Fibroblast of the conjunctiva (primary cell): ENCODE results near the gene PABPC4L.
"Not testable (repeated sequence)": the region's sequence is repeated elsewhere in the genome, so short reads cannot be mapped to it uniquely, and the experiment has no call there.

Source experiments
- DNase-seq: peaks from one replicate; pipeline ENCODE4 v3.0.0-alpha.2; 2010; ENCODE audit warnings: low read depth

PABPC4L gene

DNA sequence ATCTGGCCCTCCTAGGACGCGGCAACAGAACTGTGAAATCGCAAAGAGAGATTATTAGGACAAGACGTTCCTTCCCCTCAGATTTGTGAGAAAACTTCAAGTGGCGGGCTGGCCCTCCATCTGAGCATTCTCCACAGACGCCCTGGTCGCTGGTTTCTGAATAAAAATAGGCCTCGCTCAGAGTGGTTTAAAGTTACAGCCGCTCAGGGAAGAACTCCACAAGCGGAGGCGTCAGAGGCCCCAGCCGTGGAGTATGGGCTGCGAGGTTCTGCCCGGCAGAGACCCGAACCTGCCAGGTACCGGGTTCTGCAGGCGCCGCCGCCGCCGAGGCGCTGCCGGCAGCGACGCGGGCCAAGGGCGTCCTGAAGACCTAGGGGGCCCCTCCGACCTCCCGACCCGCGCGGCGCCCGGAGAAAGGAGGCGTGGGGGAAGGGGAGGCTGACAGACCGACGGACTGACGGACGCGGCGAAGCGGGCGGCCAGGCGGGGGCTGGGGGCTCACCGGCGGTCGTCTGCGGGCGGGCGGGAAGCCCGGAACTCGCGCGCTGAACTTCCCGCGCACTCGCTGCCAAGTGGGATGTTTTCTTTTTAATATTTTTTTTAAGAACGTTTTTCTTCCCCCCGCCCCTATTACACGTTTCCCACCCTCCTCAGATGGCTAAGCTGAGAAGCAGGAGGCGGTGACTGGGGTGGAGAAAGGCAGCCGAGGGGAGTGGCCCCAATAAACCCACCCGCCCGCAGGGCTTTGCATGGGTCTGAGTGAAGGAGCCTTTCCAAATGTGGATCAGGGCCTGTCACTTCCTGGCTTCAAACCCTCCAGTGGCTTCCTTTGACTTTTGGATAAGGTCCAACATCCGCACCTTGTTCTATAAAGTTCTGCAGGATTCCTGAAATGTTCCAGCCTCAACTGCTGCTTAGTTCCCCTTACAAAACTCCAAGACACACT, at the start of gene PABPC4L:
Gene PABPC4L (minus strand): TSS at position 574 of the 946 bp plus-strand sequence. CDS start 770 bp downstream, outside the sequence.
- peak; percentile 34 for DNase-seq

- DNase-seq = no peak
Observed at GRCh38 chr4:134251322-134251721, 49.7 kb upstream of the PABPC4L start.

DNA sequence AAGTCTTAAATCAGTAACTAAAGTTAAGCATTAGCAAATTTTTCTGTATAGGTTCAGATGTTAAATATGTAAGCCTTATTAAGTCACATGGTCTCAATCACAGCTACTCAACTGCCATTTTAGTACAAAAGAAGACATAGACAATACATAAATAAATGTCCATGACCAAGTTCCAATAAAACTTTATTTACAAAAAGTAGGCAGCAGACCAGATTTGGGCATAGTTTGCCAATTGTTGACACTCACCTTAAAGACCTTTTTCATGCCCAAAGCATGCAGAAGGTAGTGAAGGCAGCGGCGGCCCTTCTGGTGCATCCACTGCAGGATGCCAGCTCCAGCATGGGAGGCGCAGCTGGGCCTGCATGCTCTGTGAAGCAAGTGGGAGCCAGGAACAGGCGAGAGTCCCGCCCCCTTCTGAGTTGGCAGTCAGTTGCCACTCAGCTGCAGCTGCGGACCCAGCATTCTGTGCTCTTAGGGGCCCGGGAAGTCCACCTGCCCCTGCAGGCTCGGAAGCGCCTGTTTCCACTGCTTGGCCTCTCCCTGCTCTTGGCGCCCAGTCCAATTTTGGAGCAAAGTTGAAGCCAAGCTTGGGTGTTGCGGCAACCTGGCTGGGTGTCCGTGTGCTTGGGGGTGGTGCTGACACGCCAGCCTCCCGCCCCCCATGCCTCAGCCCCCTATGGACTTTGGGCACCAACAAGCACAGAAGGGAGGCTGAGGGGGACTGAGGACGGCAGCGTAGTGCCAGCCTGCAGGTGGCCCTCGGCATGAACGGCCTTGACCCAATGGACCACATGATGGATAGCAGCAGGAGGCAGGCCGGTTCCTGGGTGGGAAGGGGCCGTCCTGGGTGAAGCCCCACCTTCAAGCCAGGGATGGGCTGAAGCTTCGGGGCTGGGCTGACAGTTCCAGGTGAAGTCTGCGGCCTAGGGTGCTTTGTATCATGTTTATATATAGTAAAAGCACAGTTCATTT, 42.4 kb upstream of the PABPC4L start:
- DNase-seq = no peak

GRCh38 chr4:134219043-134219442, 17.5 kb upstream of the PABPC4L start:
- DNase-seq = no peak

- no peak for DNase-seq
Observed at GRCh38 chr4:134216411-134216810, 14.8 kb upstream of the PABPC4L start.

DNA sequence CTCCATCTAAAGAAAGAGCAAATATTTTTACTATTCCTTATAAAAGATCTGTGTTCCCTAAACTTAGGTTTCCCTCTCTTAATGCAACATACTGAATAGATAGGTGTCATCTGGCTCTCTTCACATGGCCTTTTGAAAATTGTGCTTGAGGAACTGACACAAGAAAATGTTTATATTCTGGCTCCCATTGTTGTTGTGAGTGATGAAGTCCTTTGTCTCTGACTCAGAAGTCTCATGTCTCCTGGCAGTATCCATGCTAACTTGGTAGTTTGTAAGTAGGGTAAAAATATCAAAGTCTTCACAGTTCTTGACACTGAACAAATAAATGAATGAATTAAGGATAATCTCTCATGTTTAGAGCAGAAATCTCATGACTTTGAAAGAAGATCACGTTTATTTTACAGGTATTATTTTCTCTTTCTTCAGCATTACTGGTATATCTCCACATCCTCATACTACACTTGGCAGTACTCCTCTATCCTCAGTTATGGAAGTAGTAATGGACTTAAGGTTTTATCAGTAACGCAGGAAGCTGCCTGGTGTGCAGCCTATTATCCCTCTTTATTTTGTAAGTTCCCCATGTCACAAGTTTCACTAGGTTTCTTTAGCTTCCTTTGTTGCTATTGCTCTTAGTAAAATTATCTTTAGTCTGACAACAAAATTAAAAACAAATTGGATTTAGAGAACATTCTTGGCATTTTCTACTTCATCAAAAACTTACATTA, 14.2 kb upstream of the PABPC4L start:
- no peak for DNase-seq

GRCh38 chr4:134207955-134208354, 6.4 kb upstream of the PABPC4L start:
- not testable (repeated sequence) for DNase-seq

DNA sequence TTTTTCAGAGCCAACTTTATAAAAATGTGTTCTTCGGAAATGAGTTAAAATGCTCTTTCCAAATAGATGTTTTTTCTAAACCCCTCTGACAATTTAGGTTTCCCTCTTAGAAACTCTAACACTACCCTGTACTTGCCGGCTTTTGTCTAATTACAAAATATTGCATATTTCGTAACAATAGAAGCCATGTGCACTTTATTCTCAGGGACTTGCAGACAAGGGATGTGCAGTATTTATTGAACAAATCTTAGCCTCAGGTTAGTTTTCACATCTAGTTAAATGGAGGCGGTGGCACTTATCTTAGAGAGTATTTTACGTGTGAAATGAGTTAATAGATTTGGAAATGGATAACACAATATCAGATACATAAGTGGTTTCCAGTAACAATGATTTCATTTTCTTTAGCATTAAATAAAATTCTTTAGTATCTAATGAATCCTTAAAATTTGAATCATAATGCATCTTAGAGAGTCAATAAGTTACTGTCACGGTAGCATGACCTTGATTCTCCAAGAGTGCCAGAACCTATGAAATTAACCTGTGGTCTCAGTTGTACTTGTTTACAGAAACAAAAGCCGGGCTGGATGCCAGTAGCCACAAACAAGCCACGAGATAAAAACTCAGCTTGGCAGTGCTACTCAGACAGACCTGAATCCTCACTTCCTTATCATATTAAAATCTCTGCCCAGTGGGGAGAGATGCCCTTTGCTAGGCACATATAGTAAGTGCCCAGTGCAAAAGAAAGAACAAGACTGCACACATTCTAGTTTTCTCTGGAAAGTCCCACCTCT, 772 bp upstream of the PABPC4L start:
- DNase-seq = no peak

GRCh38 chr4:134200811-134201215, 776 bp downstream of the PABPC4L start:
- DNase-seq = no peak

GRCh38 chr4:134189949-134190348, 11.6 kb downstream of the PABPC4L start:
- DNase-seq = no peak

GRCh38 chr4:134189480-134189879, 12.1 kb downstream of the PABPC4L start:
- no peak for DNase-seq

DNA sequence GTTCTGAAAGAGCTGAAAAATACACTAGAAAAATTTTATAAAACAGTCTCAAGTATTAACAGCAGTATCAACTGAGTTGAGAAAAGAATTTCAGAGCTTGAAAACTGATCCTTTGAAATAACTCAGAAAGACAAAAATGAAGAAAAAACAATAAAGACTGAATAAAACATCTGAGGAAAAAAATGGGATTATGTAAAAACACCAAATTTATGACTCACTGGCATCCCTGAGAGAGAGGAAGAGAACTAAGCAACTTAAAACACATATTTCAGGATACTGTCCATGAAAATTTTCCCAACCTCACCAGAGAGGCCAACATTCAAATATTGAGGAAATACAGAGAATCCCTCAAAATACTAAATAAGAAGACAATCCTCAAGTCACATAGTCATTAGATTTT, 22.9 kb downstream of the PABPC4L start:
- no peak for DNase-seq

GRCh38 chr4:134174271-134174670, 27.3 kb downstream of the PABPC4L start:
- no peak for DNase-seq

DNA sequence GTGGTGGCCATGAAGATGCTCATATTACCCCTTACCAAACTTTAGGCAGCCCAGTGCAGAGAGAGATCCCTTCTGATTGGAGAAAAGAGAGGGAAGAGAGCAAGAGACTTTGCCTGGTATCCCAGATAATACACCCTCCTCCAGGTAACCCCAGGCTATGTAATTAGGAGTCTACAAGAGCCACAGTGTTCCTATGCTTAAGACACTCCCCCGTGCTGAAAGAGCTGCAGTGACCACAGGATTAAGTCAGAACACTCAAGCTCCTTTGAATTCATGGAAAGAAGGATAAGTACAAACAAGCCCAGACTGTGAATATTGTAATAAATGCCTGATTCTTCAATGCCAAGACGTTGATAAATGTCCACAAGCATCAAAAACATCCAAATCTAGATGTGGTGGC, 41.4 kb downstream of the PABPC4L start:
- no peak for DNase-seq

- DNase-seq = no peak
Observed at GRCh38 chr4:134154097-134154496, 47.5 kb downstream of the PABPC4L start.

- no peak for DNase-seq
Observed at GRCh38 chr4:134147941-134148340, 53.6 kb downstream of the PABPC4L start.
